Measurements from ENCODE around the gene SFXN5. TPM values are rescaled to one million over a fixed set of nuclear protein-coding genes. Genes with fewer than 3 reads are reported as not detected.

Gene SFXN5
- polyA plus RNA-seq, 3 donors: 5.9 to 28.6 (median 9.5) TPM

GRCh38 chr2:72938455-72938854 lies 133.1 kb downstream of the SFXN5 start:
- Histone ChIP-seq H3K9ac (ENCODE audit: insufficient read depth, low read length, poor library complexity, severe bottlenecking) (no peak overlapping the region), H3K9me3 (replicated peaks in 1 of 2; ENCODE audit: control insufficient read depth in 1 of 2, insufficient read depth in 1 of 2, low read length in 2 of 2) (no peaks in the 10 kb centered on the region), H3K4me3 (replicated peaks in 1 of 3; ENCODE audit: low read depth in 2 of 3, low read length in 3 of 3) (no peak overlapping the region), H4K20me1 (ENCODE audit: insufficient read depth, low read length) (no peaks in the 10 kb centered on the region), H3K4me1 (ENCODE audit: control insufficient read depth in 1 of 2, insufficient read depth in 2 of 2, low read length in 2 of 2) (peaks cover 10 to 14% of the 10 kb centered on the region in 2 donors), H3K4me2 (replicated peaks; ENCODE audit: extremely low read depth, low read length, poor library complexity, severe bottlenecking) (no peak overlapping the region), H3K27ac (ENCODE audit: low read depth in 1 of 2, low read length in 2 of 2) (no peak overlapping the region), H3K79me2 (ENCODE audit: insufficient read depth, low read length) (no peaks in the 10 kb centered on the region), H2AFZ (ENCODE audit: insufficient read depth, low read depth, low read length, poor library complexity, severe bottlenecking) (no peak overlapping the region), H3K27me3 (ENCODE audit: control insufficient read depth in 2 of 2, insufficient read depth in 2 of 2, low read length in 2 of 2) (no peaks in the 10 kb centered on the region), H3K36me3 (replicated peaks in 1 of 2; ENCODE audit: control insufficient read depth in 1 of 2, insufficient read depth in 2 of 2, low read length in 2 of 2) (peaks cover 8 to 16% of the 10 kb centered on the region in 2 donors)
- H3K36me3 Mint-ChIP-seq: peaks cover 27 to 40% of the 10 kb centered on the region in 2 donors
- no peaks in the 10 kb centered on the region for H3K9me3 Mint-ChIP-seq
- intact Hi-C loops (cut with micrococcal nuclease): no loop called here
- peaks cover 14% of the 10 kb centered on the region for H3K4me1 Mint-ChIP-seq
- no peak overlapping the region for H3K4me3 Mint-ChIP-seq
- TF ChIP-seq CTCF (IDR thresholded peaks at IDR 0.05): no peak
- no peak for DNase-seq
- 77% methylated on average over 3 of the region's 5 CpGs for WGBS (ENCODE audit: insufficient coverage)
- peaks cover 11 to 14% (median 11%) of the 10 kb centered on the region in 3 donors for H3K27me3 Mint-ChIP-seq (ENCODE audit: low read depth in 3 of 3)
- H3K27ac Mint-ChIP-seq: no peak overlapping the region

- H3K27ac ChIP-seq (ENCODE audit: low read depth in 1 of 2, low read length in 2 of 2): no peak overlapping the region
- Mint-ChIP-seq H3K27ac (no peak overlapping the region), H3K4me1 (peaks cover 6% of the 10 kb centered on the region), H3K36me3 (peaks cover 19 to 31% of the 10 kb centered on the region in 2 donors), H3K4me3 (no peak overlapping the region), H3K9me3 (no peaks in the 10 kb centered on the region), H3K27me3 (ENCODE audit: low read depth in 3 of 3) (peaks cover 11 to 16% (median 14%) of the 10 kb centered on the region in 3 donors)
- no peak overlapping the region for H3K9ac ChIP-seq (ENCODE audit: insufficient read depth, low read length, poor library complexity, severe bottlenecking)
- no peak for TF ChIP-seq CTCF (IDR thresholded peaks at IDR 0.05)
- peaks cover 0 to 2% of the 10 kb centered on the region in 2 donors for H3K27me3 ChIP-seq (ENCODE audit: control insufficient read depth in 2 of 2, insufficient read depth in 2 of 2, low read length in 2 of 2)
- H3K4me2 ChIP-seq (replicated peaks; ENCODE audit: extremely low read depth, low read length, poor library complexity, severe bottlenecking): no peak overlapping the region
- H3K4me1 ChIP-seq (ENCODE audit: control insufficient read depth in 1 of 2, insufficient read depth in 2 of 2, low read length in 2 of 2): peaks cover under 1 to 5% of the 10 kb centered on the region in 2 donors
- WGBS (ENCODE audit: insufficient coverage): 99% methylated on average over 11 of the region's 15 CpGs
- intact Hi-C loops (cut with micrococcal nuclease): no loop called here
- peaks cover under 1 to 8% of the 10 kb centered on the region in 2 donors for H3K36me3 ChIP-seq (replicated peaks in 1 of 2; ENCODE audit: control insufficient read depth in 1 of 2, insufficient read depth in 2 of 2, low read length in 2 of 2)
- no peaks in the 10 kb centered on the region for H4K20me1 ChIP-seq (ENCODE audit: insufficient read depth, low read length)
- H3K9me3 ChIP-seq (replicated peaks in 1 of 2; ENCODE audit: control insufficient read depth in 1 of 2, insufficient read depth in 1 of 2, low read length in 2 of 2): no peaks in the 10 kb centered on the region
- H2AFZ ChIP-seq (ENCODE audit: insufficient read depth, low read depth, low read length, poor library complexity, severe bottlenecking): no peak overlapping the region
- no peak for DNase-seq
- no peaks in the 10 kb centered on the region for H3K79me2 ChIP-seq (ENCODE audit: insufficient read depth, low read length)
- H3K4me3 ChIP-seq (replicated peaks in 1 of 3; ENCODE audit: low read depth in 2 of 3, low read length in 3 of 3): no peak overlapping the region
Observed at GRCh38 chr2:72937356-72937669, 134.2 kb downstream of the SFXN5 start.
